HG02884 (cell line): ENCODE results near the gene CTNND2.

Experiments
- ATAC-seq: cut with Tn5 transposase; IDR thresholded peaks from one replicate; pipeline ENCODE4 v1.9.1; 2021; ENCODE audit warnings: mild to moderate bottlenecking, moderate library complexity; ENCODE audit not compliant: unreplicated experiment

The CTNND2 gene

GRCh38 chr5:10969684-10970180 is 934.5 kb downstream of the CTNND2 start:
- ATAC-seq, result no peak

- no peak for ATAC-seq
These were observed 939.4 kb downstream of the CTNND2 start for GRCh38 chr5:10964806-10965205.

- ATAC-seq, result no peak
These were observed 945.5 kb downstream of the CTNND2 start for GRCh38 chr5:10958728-10959127.

GRCh38 chr5:10949856-10950630 is 954.2 kb downstream of the CTNND2 start:
- ATAC-seq, result no peak

- no peak for ATAC-seq
These were observed 958.2 kb downstream of the CTNND2 start for GRCh38 chr5:10946050-10946449.

- no peak for ATAC-seq
These were observed 962.3 kb downstream of the CTNND2 start for GRCh38 chr5:10941900-10942299.

- ATAC-seq, result no peak
These were observed 968.0 kb downstream of the CTNND2 start for GRCh38 chr5:10936081-10936855.

GRCh38 chr5:10935536-10935935 is 968.7 kb downstream of the CTNND2 start:
- ATAC-seq, result no peak

GRCh38 chr5:10934783-10935355 is 969.4 kb downstream of the CTNND2 start:
- ATAC-seq, result no peak

GRCh38 chr5:10933121-10933520 is 971.1 kb downstream of the CTNND2 start:
- no peak for ATAC-seq

- ATAC-seq, result no peak
These were observed 971.8 kb downstream of the CTNND2 start for GRCh38 chr5:10932426-10932825.

GRCh38 chr5:10927608-10928007 is 976.6 kb downstream of the CTNND2 start:
- ATAC-seq, result no peak

- no peak for ATAC-seq
These were observed 980.9 kb downstream of the CTNND2 start for GRCh38 chr5:10923310-10923709.
